A673 (cell line): ENCODE measurements around the gene WWC1.

Source experiments
- CTCF ChIP-seq: fragments of 300-800, 200-600 bp; sonication (generic); conservative IDR thresholded peaks from 2 replicates; pipeline ENCODE4 v1.5.1; 2017; ENCODE audit warnings: low read depth, mild to moderate bottlenecking, antibody characterized with exemption, low read length, moderate library complexity, mixed read lengths
- EZH2 ChIP-seq: fragments of 200-600 bp; sonication (generic); IDR thresholded peaks from 2 replicates; pipeline ENCODE4 v1.6.1; 2017; ENCODE audit warnings: borderline replicate concordance, low read depth, mild to moderate bottlenecking, mixed read lengths, antibody characterized with exemption, low read length; ENCODE audit not compliant: poor library complexity, severe bottlenecking

GRCh38 chr5:168262042-168262743 lies 29.3 kb upstream of the WWC1 start:
- TF ChIP-seq CTCF (no peak), EZH2 (no peak)
